NCI-H146 (cell line): ENCODE measurements around the gene PTPN7.
"Not testable (repeated sequence)": the region's sequence is repeated elsewhere in the genome, so short reads cannot be mapped to it uniquely, and the experiment has no call there.

Source experiments
- DNase-seq: peaks from one replicate; lab custom pipeline; 2025; lab: John Stamatoyannopoulos, UW

PTPN7 gene

GRCh38 chr1:202189918-202190715 lies 29.7 kb upstream of the PTPN7 start:
- DNase-seq = no peak

GRCh38 chr1:202189001-202189790 lies 28.8 kb upstream of the PTPN7 start:
- peak; percentile 52 for DNase-seq

GRCh38 chr1:202187697-202188407 lies 27.4 kb upstream of the PTPN7 start:
- no peak for DNase-seq

GRCh38 chr1:202187041-202187671 lies 26.8 kb upstream of the PTPN7 start:
- DNase-seq = no peak

GRCh38 chr1:202186327-202186726 lies 25.9 kb upstream of the PTPN7 start:
- no peak for DNase-seq

- peak; percentile 92 for DNase-seq
Observed at GRCh38 chr1:202184750-202185460, 24.5 kb upstream of the PTPN7 start.

- no peak for DNase-seq
Observed at GRCh38 chr1:202182040-202182877, 21.9 kb upstream of the PTPN7 start.

- DNase-seq = no peak
Observed at GRCh38 chr1:202181586-202181985, 21.2 kb upstream of the PTPN7 start.

GRCh38 chr1:202180751-202181139 lies 20.3 kb upstream of the PTPN7 start:
- DNase-seq = not testable (repeated sequence)

- no peak for DNase-seq
Observed at GRCh38 chr1:202179828-202180750, 19.7 kb upstream of the PTPN7 start.

- DNase-seq = no peak
Observed at GRCh38 chr1:202176949-202177927, 16.8 kb upstream of the PTPN7 start.

GRCh38 chr1:202173993-202174392 lies 13.6 kb upstream of the PTPN7 start:
- no peak for DNase-seq

GRCh38 chr1:202172015-202172355 lies 11.6 kb upstream of the PTPN7 start:
- no peak for DNase-seq

GRCh38 chr1:202171292-202172014 lies 11.1 kb upstream of the PTPN7 start:
- DNase-seq = no peak

- DNase-seq = peak; percentile 41
Observed at GRCh38 chr1:202170726-202171125, 10.3 kb upstream of the PTPN7 start.

- DNase-seq = no peak
Observed at GRCh38 chr1:202168861-202169260, 8.5 kb upstream of the PTPN7 start.

- no peak for DNase-seq
Observed at GRCh38 chr1:202167708-202168415, 7.5 kb upstream of the PTPN7 start.
